Peyer's patch (tissue), 4 donors: Measurements from ENCODE around the gene PACS1. TPM values are rescaled to one million over a fixed set of nuclear protein-coding genes. Genes with fewer than 3 reads are reported as not detected.

Source experiments
- DNase-seq, 3 donors: peaks; one replicate each; pipeline ENCODE4 v3.0.0-alpha.2; 2017 to 2019
- H3K27ac ChIP-seq, 4 donors: fragments of 200-600 bp; sonication (generic); one replicate each; pipeline ENCODE4 v1.5.1; 2016 to 2019
- H3K27me3 ChIP-seq, 2 donors: fragments of 200-600 bp; sonication (generic); one replicate each; pipeline ENCODE4 v1.5.1; 2019
- H3K36me3 ChIP-seq, 3 donors: fragments of 200-600 bp; sonication (generic); one replicate each; pipeline ENCODE4 v1.5.1; 2016 to 2019
- H3K4me1 ChIP-seq, 4 donors: fragments of 200-600 bp; sonication (generic); one replicate each; pipeline ENCODE4 v1.5.1; 2016 to 2019
- H3K4me3 ChIP-seq, 4 donors: fragments of 200-600 bp; sonication (generic); 1 replicate in 3 of 4; 2 replicates in 1 of 4; pipeline ENCODE4 v1.5.1; 2016 to 2019; ENCODE audit warnings: mild to moderate bottlenecking in 1 of 4
- H3K9me3 ChIP-seq, 4 donors: fragments of 200-600 bp; sonication (generic); one replicate each; pipeline ENCODE4 v1.5.1; 2016 to 2019; ENCODE audit warnings: mild to moderate bottlenecking in 1 of 4
- CTCF ChIP-seq, 6 experiments: fragments of 450-650 bp in 4 of 6; fragments of 200-600 bp in 2 of 6; sonication (generic) in 1 of 6; IDR thresholded peaks; one replicate each; pipeline ENCODE4 v1.5.1; 2017 to 2019; ENCODE audit warnings: antibody characterized with exemption in 6 of 6, mild to moderate bottlenecking in 3 of 6, moderate library complexity in 1 of 6
- POLR2A ChIP-seq, 2 donors: fragments of 450-650 bp; IDR thresholded peaks; one replicate each; pipeline ENCODE4 v1.5.1; 2017; ENCODE audit warnings: antibody characterized with exemption in 2 of 2, mild to moderate bottlenecking in 2 of 2, moderate library complexity in 2 of 2
- total RNA-seq, 4 donors: library from RNA; depleted of rRNA; stranded (reverse); fragments of >200 nt; gene quantifications; one replicate each; pipeline ENCODE4 v1.1.0, GENCODE V29; 2016

The PACS1 gene
- total RNA-seq, 4 donors from 2014 or later = 10.3 to 52.0 (median 22.3) TPM

GRCh38 chr11:66194391-66194790, 124.3 kb downstream of the PACS1 start:
- H3K27ac ChIP-seq = no peak overlapping the region
- H3K36me3 ChIP-seq = no peaks in the 10 kb centered on the region
- no peaks in the 10 kb centered on the region for H3K27me3 ChIP-seq
- TF ChIP-seq CTCF (IDR thresholded peaks at IDR 0.05) (no peak), POLR2A (IDR thresholded peaks at IDR 0.05) (no peak)
- DNase-seq = no peak
- H3K4me1 ChIP-seq = no peaks in the 10 kb centered on the region
- no peak overlapping the region for H3K4me3 ChIP-seq
- no peaks in the 10 kb centered on the region for H3K9me3 ChIP-seq

- Histone ChIP-seq H3K27me3 (no peaks in the 10 kb centered on the region), H3K27ac (no peak overlapping the region)
- no peak for DNase-seq
Observed at GRCh38 chr11:66195867-66196266, 125.8 kb downstream of the PACS1 start.

DNA sequence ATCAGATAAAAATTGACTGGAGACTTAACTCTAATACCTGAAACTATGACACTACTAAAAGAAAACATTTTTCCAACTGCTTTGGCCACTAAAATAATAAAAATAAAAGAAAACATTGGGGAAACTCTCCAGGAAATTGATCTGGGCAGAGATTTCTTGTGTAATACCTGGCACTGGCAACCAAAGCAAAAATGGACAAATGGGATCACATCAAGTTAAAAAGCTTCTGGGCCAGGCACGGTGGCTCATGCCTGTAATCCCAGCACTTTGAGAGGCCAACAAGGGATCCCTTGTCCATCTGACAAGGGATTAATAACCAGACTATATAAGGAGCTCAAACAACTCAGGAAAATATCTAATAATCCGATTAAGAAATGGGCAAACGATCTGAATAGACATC, 133.8 kb downstream of the PACS1 start:
- TF ChIP-seq CTCF (IDR thresholded peaks at IDR 0.05) (no peak), POLR2A (IDR thresholded peaks at IDR 0.05) (no peak)
- Histone ChIP-seq H3K27ac (no peak overlapping the region), H3K27me3 (no peaks in the 10 kb centered on the region), H3K36me3 (no peaks in the 10 kb centered on the region), H3K4me3 (no peak overlapping the region), H3K4me1 (no peaks in the 10 kb centered on the region), H3K9me3 (no peaks in the 10 kb centered on the region)
- DNase-seq = no peak

More at GRCh38 chr11:66195867-66196266, 125.8 kb downstream of the PACS1 start:
- TF ChIP-seq CTCF (IDR thresholded peaks at IDR 0.05) (no peak), POLR2A (IDR thresholded peaks at IDR 0.05) (no peak)
- no peaks in the 10 kb centered on the region for H3K9me3 ChIP-seq
- H3K36me3 ChIP-seq = no peaks in the 10 kb centered on the region
- H3K4me1 ChIP-seq = no peaks in the 10 kb centered on the region
- no peak overlapping the region for H3K4me3 ChIP-seq

DNA sequence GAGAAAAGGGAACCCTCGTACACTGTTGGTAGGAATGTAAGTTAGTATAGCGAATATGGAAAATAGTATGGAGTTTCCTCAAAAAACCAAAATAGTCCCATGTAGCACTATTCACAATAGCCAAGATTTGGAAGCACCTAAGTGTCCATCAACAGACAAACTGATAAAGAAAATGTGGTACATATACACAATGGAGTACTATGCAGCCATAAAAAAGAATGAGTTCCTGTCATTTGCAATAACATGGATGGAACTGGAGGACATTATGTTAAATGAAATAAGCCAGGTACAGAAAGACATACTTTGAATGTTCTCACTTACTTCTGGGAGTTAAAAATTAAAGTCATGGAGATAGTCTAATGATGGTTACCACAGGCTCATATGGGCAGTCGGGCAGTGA, 134.3 kb downstream of the PACS1 start:
- Histone ChIP-seq H3K4me1 (no peaks in the 10 kb centered on the region), H3K9me3 (no peaks in the 10 kb centered on the region), H3K4me3 (no peak overlapping the region), H3K27me3 (no peaks in the 10 kb centered on the region), H3K27ac (no peak overlapping the region), H3K36me3 (no peaks in the 10 kb centered on the region)
- TF ChIP-seq POLR2A (IDR thresholded peaks at IDR 0.05) = no peak
- no peak for TF ChIP-seq CTCF (IDR thresholded peaks at IDR 0.05)
- DNase-seq = no peak

GRCh38 chr11:66207816-66208215, 137.7 kb downstream of the PACS1 start:
- Histone ChIP-seq H3K27me3 (no peaks in the 10 kb centered on the region), H3K4me1 (no peaks in the 10 kb centered on the region), H3K27ac (no peak overlapping the region), H3K9me3 (no peaks in the 10 kb centered on the region), H3K4me3 (no peak overlapping the region), H3K36me3 (peaks cover 0 to 9% (median 0%) of the 10 kb centered on the region in 3 donors)
- DNase-seq = no peak
- TF ChIP-seq POLR2A (IDR thresholded peaks at IDR 0.05) (no peak), CTCF (IDR thresholded peaks at IDR 0.05) (no peak)

- Histone ChIP-seq H3K36me3 (peaks cover 0 to 15% (median 0%) of the 10 kb centered on the region in 3 donors), H3K27me3 (no peaks in the 10 kb centered on the region), H3K27ac (no peak overlapping the region), H3K9me3 (no peaks in the 10 kb centered on the region), H3K4me1 (no peaks in the 10 kb centered on the region), H3K4me3 (no peak overlapping the region)
- peak in 1 of 3 donors; percentile 19 for DNase-seq
- TF ChIP-seq POLR2A (IDR thresholded peaks at IDR 0.05) (no peak), CTCF (IDR thresholded peaks at IDR 0.05) (no peak)
Observed at GRCh38 chr11:66211100-66211499, 141.0 kb downstream of the PACS1 start.
